ENCODE results near the gene TSC22D2. TPM values are rescaled to one million over a fixed set of nuclear protein-coding genes. Genes with fewer than 3 reads are reported as not detected.

Gene TSC22D2
- total RNA-seq, 1 donor from 2014 or later = 39.8 TPM

- H3K36me3 Mint-ChIP-seq (ENCODE audit: low read depth) = no peaks in the 10 kb centered on the region
- peak overlapping the region; percentile 72 for H3K4me3 Mint-ChIP-seq (ENCODE audit: unreplicated experiment)
- peaks cover 60% of the 10 kb centered on the region for H3K4me1 Mint-ChIP-seq (ENCODE audit: low read depth)
These were observed 35.8 kb upstream of the TSC22D2 start for GRCh38 chr3:150372320-150372719.

GRCh38 chr3:150372722-150373121 lies 35.4 kb upstream of the TSC22D2 start:
- Mint-ChIP-seq H3K9me3 (ENCODE audit: low read depth) (no peaks in the 10 kb centered on the region), H3K27me3 (ENCODE audit: low read depth) (no peaks in the 10 kb centered on the region), H3K4me1 (ENCODE audit: low read depth) (peaks cover 60% of the 10 kb centered on the region), H3K36me3 (ENCODE audit: low read depth) (no peaks in the 10 kb centered on the region), H3K27ac (ENCODE audit: unreplicated experiment) (peak overlapping the region; percentile 93), H3K4me3 (ENCODE audit: unreplicated experiment) (no peak overlapping the region)
- DNase-seq (ENCODE audit: low spot score) = no peak
- TF ChIP-seq CTCF (IDR thresholded peaks at IDR 0.05) = peak; percentile 66

More at GRCh38 chr3:150372320-150372719, 35.8 kb upstream of the TSC22D2 start:
- Mint-ChIP-seq H3K27ac (ENCODE audit: unreplicated experiment) (peak overlapping the region; percentile 93), H3K27me3 (ENCODE audit: low read depth) (no peaks in the 10 kb centered on the region), H3K9me3 (ENCODE audit: low read depth) (no peaks in the 10 kb centered on the region)
- DNase-seq (ENCODE audit: low spot score) = no peak
- TF ChIP-seq CTCF (IDR thresholded peaks at IDR 0.05) = no peak

GRCh38 chr3:150373234-150373875 lies 34.7 kb upstream of the TSC22D2 start:
- DNase-seq (ENCODE audit: low spot score) = no peak
- H3K27me3 Mint-ChIP-seq (ENCODE audit: low read depth) = no peaks in the 10 kb centered on the region
- no peak for TF ChIP-seq CTCF (IDR thresholded peaks at IDR 0.05)
- H3K36me3 Mint-ChIP-seq (ENCODE audit: low read depth) = no peaks in the 10 kb centered on the region
- H3K27ac Mint-ChIP-seq (ENCODE audit: unreplicated experiment) = no peak overlapping the region
- H3K4me3 Mint-ChIP-seq (ENCODE audit: unreplicated experiment) = no peak overlapping the region
- H3K9me3 Mint-ChIP-seq (ENCODE audit: low read depth) = no peaks in the 10 kb centered on the region
- peaks cover 60% of the 10 kb centered on the region for H3K4me1 Mint-ChIP-seq (ENCODE audit: low read depth)

- Mint-ChIP-seq H3K9me3 (ENCODE audit: low read depth) (no peaks in the 10 kb centered on the region), H3K4me3 (ENCODE audit: unreplicated experiment) (no peak overlapping the region), H3K27ac (ENCODE audit: unreplicated experiment) (peak overlapping the region; percentile 58), H3K4me1 (ENCODE audit: low read depth) (peaks cover 48% of the 10 kb centered on the region), H3K36me3 (ENCODE audit: low read depth) (no peaks in the 10 kb centered on the region), H3K27me3 (ENCODE audit: low read depth) (no peaks in the 10 kb centered on the region)
- no peak for DNase-seq (ENCODE audit: low spot score)
- TF ChIP-seq CTCF (IDR thresholded peaks at IDR 0.05) = no peak
These were observed 33.1 kb upstream of the TSC22D2 start for GRCh38 chr3:150374975-150375374.

- no peak overlapping the region for H3K4me3 Mint-ChIP-seq (ENCODE audit: unreplicated experiment)
- DNase-seq (ENCODE audit: low spot score) = no peak
- peaks cover 37% of the 10 kb centered on the region for H3K4me1 Mint-ChIP-seq (ENCODE audit: low read depth)
- no peaks in the 10 kb centered on the region for H3K36me3 Mint-ChIP-seq (ENCODE audit: low read depth)
- H3K27ac Mint-ChIP-seq (ENCODE audit: unreplicated experiment) = peak overlapping the region; percentile 60
- TF ChIP-seq CTCF (IDR thresholded peaks at IDR 0.05) = no peak
- no peaks in the 10 kb centered on the region for H3K27me3 Mint-ChIP-seq (ENCODE audit: low read depth)
- H3K9me3 Mint-ChIP-seq (ENCODE audit: low read depth) = no peaks in the 10 kb centered on the region
These were observed 31.9 kb upstream of the TSC22D2 start for GRCh38 chr3:150376001-150376848.

Data from chondrocyte (in vitro differentiated cells).